Osteocyte (in vitro differentiated cells): Measurements from ENCODE around the gene ELL. TPM values are rescaled to one million over a fixed set of nuclear protein-coding genes. Genes with fewer than 3 reads are reported as not detected.

Source experiments
- DNase-seq: peaks from one replicate; pipeline ENCODE4 v3.0.0; 2021; ENCODE audit warnings: mixed read lengths; ENCODE audit not compliant: unreplicated experiment; ENCODE audit errors: extremely low spot score
- H3K27ac Mint-ChIP-seq: one replicate; pipeline ENCODE4 v1.8.0; 2021; ENCODE audit warnings: mild to moderate bottlenecking, mixed read lengths; ENCODE audit not compliant: unreplicated experiment
- H3K27me3 Mint-ChIP-seq: one replicate; pipeline ENCODE4 v1.8.0; 2021; ENCODE audit warnings: mixed read lengths; ENCODE audit not compliant: unreplicated experiment
- H3K36me3 Mint-ChIP-seq: one replicate; pipeline ENCODE4 v1.8.0; 2021; ENCODE audit warnings: mixed read lengths; ENCODE audit not compliant: unreplicated experiment
- H3K4me1 Mint-ChIP-seq: one replicate; pipeline ENCODE4 v1.8.0; 2021; ENCODE audit warnings: mixed read lengths; ENCODE audit not compliant: unreplicated experiment
- H3K4me3 Mint-ChIP-seq: one replicate; pipeline ENCODE4 v1.8.0; 2021; ENCODE audit warnings: mild to moderate bottlenecking, moderate library complexity, mixed read lengths; ENCODE audit not compliant: unreplicated experiment
- H3K9me3 Mint-ChIP-seq: one replicate; pipeline ENCODE4 v1.8.0; 2021; ENCODE audit warnings: mixed read lengths; ENCODE audit not compliant: unreplicated experiment
- CTCF ChIP-seq: fragments of 200-600 bp; sonication (generic); IDR thresholded peaks from 2 replicates; pipeline ENCODE4 v1.5.0; 2021; ENCODE audit warnings: antibody characterized with exemption, mild to moderate bottlenecking, moderate library complexity
- total RNA-seq: library from RNA; stranded (reverse); gene quantifications from 2 replicates; pipeline ENCODE4 v1.2.1, GENCODE V29; 2021

The ELL gene
- total RNA-seq, 1 donor from 2014 or later, result 17.6 TPM

GRCh38 chr19:18429717-18430416 lies 92.0 kb downstream of the ELL start:
- H3K27ac Mint-ChIP-seq, result peak overlapping the region; percentile 86
- H3K4me1 Mint-ChIP-seq, result peaks cover 26% of the 10 kb centered on the region
- no peaks in the 10 kb centered on the region for H3K36me3 Mint-ChIP-seq
- no peak for DNase-seq
- no peak for TF ChIP-seq CTCF
- H3K9me3 Mint-ChIP-seq, result no peaks in the 10 kb centered on the region
- H3K4me3 Mint-ChIP-seq, result no peak overlapping the region
- H3K27me3 Mint-ChIP-seq, result no peaks in the 10 kb centered on the region

GRCh38 chr19:18428787-18429674 lies 92.8 kb downstream of the ELL start:
- no peak for TF ChIP-seq CTCF
- peaks cover 20% of the 10 kb centered on the region for H3K4me1 Mint-ChIP-seq
- peak overlapping the region; percentile 86 for H3K27ac Mint-ChIP-seq
- H3K36me3 Mint-ChIP-seq, result no peaks in the 10 kb centered on the region
- no peaks in the 10 kb centered on the region for H3K9me3 Mint-ChIP-seq
- peak overlapping the region; percentile 10 for H3K4me3 Mint-ChIP-seq
- peak; percentile 96 for DNase-seq
- no peaks in the 10 kb centered on the region for H3K27me3 Mint-ChIP-seq

GRCh38 chr19:18428173-18428786 lies 93.6 kb downstream of the ELL start:
- H3K27ac Mint-ChIP-seq, result peak overlapping the region; percentile 77
- no peak overlapping the region for H3K4me3 Mint-ChIP-seq

GRCh38 chr19:18427743-18428113 lies 94.1 kb downstream of the ELL start:
- H3K4me3 Mint-ChIP-seq, result no peak overlapping the region
- H3K36me3 Mint-ChIP-seq, result peaks cover 3% of the 10 kb centered on the region
- TF ChIP-seq CTCF, result no peak
- DNase-seq, result no peak
- H3K27me3 Mint-ChIP-seq, result no peaks in the 10 kb centered on the region
- H3K9me3 Mint-ChIP-seq, result no peaks in the 10 kb centered on the region
- peaks cover 24% of the 10 kb centered on the region for H3K4me1 Mint-ChIP-seq
- H3K27ac Mint-ChIP-seq, result peak overlapping the region; percentile 18

More at GRCh38 chr19:18428173-18428786, 93.6 kb downstream of the ELL start:
- Mint-ChIP-seq H3K27me3 (no peaks in the 10 kb centered on the region), H3K4me1 (peaks cover 22% of the 10 kb centered on the region), H3K36me3 (no peaks in the 10 kb centered on the region), H3K9me3 (no peaks in the 10 kb centered on the region)
- no peak for TF ChIP-seq CTCF
- no peak for DNase-seq
